Pons (tissue), 1 donor: ENCODE measurements around the gene NCOA6.
"Not testable (repeated sequence)": the region's sequence is repeated elsewhere in the genome, so short reads cannot be mapped to it uniquely, and the experiment has no call there.

Experiments
- DNase-seq: peaks from one replicate; pipeline ENCODE4 v3.0.0-alpha.2; 2016; ENCODE audit warnings: low spot score

Gene NCOA6

DNA sequence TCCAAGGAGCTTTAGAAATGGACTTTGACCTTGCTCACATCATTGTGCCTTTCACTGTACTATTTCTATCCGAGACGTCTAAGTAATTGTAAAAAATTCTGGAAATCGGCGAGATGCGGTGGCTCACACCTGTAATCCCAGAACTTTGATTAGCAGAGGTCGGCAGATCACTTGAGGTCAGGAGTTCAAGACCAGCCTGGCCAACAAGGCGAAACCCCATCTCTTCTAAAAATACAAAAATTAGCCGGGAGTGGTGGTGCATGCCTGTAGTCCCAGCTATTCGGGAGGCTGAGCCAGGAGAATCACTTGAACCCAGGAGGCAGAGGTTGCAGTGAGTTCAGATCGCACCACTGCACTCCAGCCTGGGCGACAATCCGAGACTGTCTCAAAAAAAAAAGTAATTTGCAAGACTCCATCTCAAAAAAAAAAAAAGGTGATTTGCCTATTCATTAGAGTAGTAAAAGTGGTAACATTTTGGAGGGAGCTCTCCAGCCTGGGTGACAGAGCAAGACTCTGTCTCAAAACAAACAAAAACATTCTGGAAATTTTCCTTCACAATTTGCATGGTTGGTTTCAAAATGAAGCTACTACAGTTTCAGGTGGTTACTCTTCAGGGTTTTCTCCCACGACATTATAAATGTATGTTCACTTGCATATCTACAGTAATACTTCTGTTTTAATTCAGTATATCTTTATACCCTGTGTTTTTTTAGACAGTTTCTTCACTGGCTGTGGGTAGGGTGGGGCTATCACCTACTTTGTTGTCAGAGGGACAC is 106.0 kb downstream of the NCOA6 start:
- DNase-seq: not testable (repeated sequence)

- no peak for DNase-seq
Measured at GRCh38 chr20:34717230-34718095, 108.0 kb downstream of the NCOA6 start.

GRCh38 chr20:34716921-34717229 is 108.6 kb downstream of the NCOA6 start:
- DNase-seq: no peak

DNA sequence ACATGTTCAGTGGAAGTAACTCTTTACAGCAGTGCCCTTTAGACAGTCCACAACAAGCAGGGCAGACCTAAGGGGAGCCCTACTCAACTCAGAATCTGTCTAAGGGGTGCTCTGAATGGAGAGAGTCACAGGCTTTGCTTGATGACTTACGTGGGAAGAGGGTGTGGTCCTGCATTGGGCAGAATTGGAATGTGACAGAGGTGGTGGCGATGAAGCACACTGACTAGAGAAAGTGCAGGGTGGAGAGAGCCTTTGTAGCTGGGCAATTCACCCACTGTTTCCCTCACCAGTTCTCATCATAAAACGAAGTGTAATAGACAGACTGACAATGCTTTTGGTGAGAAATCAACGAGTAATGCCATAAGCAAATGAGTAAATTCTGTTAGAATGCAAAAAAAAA is 110.1 kb downstream of the NCOA6 start:
- no peak for DNase-seq

GRCh38 chr20:34713944-34714515 is 111.4 kb downstream of the NCOA6 start:
- DNase-seq: not testable (repeated sequence)

GRCh38 chr20:34713194-34713943 is 112.1 kb downstream of the NCOA6 start:
- DNase-seq: no peak

DNA sequence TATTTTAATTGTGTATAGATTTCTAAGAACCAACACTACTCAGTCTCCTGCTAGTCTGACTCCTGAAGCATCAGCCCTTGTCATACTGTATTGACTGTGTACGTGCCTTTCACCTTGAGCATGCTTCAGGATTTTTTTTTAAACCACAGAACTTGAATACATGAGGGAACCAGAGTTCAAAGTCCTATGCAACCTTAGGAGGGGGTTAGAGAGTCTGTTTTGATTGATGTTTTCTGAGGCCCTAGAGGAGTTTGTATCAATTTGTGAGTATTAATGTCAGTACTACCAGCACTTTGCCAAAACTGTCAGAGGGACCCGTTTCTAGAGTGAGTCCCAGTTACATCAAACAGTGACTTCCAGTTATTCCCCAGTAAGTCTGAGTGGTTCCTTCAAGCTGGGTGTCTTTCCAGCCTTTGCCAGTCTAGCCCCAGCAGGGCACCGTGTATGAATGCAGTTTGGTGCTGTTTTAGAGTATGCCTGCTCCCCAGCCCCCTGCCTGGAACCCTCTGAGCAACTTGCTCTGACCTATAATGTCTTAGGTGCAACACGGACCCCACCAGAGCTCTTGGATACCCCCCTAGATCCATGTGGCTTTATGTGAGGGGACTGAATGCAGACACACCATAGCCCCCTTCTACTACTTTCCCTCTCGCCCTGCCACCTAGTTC is 112.8 kb downstream of the NCOA6 start:
- no peak for DNase-seq

DNA sequence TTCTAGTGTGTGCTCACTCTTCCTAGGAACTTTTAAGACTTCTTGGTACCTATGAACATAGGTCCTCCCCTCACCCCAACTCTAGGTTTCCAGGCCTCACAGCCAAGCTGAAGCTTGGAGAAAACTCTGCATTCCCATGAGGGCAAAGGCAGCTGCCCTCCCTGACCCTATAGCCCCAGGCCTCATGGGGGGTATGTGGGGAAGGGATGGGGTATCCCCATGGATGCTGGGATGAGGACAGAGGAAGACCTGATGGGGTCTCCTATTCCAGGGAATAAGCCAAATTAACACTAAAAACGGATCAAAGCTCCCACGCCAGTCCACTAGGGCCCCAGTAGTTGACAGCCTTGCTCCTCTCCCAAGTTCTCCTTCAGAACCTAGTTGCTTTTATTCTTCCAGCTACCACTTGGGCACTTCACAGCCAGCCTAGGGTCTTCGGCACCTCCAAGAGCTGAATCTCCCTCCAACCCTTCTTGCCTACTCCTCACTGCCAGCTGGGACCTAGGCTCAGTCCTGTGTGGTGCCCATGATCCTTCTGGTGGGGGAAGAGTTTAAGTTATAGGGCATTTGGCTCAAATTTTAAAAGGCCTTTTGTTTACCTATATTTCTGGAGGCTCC is 113.5 kb downstream of the NCOA6 start:
- no peak for DNase-seq

- no peak for DNase-seq
Measured at GRCh38 chr20:34710861-34711574, 114.4 kb downstream of the NCOA6 start.

- DNase-seq: no peak
Measured at GRCh38 chr20:34710568-34710839, 114.9 kb downstream of the NCOA6 start.

DNA sequence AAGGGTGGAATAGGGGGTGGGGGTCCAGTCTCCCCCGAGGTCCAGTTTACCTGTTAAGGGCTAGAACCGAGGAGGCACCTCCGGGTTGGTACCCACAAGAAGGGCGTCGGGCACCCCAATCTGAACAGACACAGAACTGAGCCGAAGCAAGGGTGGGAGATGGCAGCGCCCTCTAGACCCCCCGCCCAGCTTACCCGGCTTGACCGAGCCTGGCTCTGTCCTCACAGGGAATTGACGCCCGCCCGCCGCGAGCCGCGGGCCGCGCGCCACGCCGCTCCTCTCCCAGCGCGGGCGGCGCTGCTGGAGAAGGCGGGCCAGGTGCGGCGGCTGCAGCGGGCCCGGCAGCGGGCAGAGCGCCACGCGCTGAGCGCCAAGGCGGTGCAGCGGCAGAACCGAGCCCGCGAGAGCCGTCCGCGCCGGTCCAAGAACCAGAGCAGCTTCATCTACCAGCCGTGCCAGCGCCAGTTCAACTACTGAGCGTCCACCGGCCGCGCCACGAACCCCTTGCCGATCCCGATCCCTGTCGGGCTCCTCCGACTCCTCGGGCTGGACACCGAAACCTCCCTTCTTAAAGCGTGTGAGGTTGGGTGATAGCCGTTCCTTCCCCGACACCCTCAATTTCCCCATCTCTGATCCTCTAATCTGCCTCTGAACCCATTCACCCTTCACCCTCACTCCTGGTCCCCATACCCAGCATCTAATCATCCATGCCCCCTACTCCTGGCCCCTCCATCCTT is 115.5 kb downstream of the NCOA6 start:
- peak; percentile 76 for DNase-seq

- DNase-seq: peak; percentile 28
Measured at GRCh38 chr20:34709044-34709830, 116.2 kb downstream of the NCOA6 start.

DNA sequence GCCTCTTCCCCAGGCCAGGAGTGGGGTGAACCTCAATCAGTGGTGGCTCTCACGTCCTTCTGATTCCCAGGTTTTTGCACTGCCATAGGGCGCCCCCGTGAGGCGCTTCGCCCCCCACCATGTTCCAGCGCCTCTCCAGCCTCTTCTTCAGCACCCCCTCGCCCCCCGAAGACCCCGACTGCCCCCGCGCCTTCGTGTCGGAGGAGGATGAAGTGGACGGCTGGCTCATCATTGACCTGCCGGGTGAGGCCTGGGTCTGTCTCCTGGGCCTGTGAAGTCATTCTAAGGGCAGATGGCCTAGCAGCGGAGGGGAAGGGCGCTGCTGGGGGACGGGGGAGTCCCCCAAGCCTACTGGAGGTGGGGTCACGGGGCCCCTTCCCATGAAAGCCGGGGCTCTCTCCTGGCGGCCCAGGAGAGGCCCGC is 116.8 kb downstream of the NCOA6 start:
- DNase-seq: peak; percentile 56

GRCh38 chr20:34706912-34707784 is 118.3 kb downstream of the NCOA6 start:
- DNase-seq: no peak

GRCh38 chr20:34706302-34706875 is 119.1 kb downstream of the NCOA6 start:
- DNase-seq: no peak

GRCh38 chr20:34705397-34706301 is 119.8 kb downstream of the NCOA6 start:
- peak; percentile 48 for DNase-seq

- DNase-seq: peak; percentile 44
Measured at GRCh38 chr20:34705008-34705396, 120.4 kb downstream of the NCOA6 start.
